ENCODE measurements around the gene NOTCH3.

The NOTCH3 gene

DNA sequence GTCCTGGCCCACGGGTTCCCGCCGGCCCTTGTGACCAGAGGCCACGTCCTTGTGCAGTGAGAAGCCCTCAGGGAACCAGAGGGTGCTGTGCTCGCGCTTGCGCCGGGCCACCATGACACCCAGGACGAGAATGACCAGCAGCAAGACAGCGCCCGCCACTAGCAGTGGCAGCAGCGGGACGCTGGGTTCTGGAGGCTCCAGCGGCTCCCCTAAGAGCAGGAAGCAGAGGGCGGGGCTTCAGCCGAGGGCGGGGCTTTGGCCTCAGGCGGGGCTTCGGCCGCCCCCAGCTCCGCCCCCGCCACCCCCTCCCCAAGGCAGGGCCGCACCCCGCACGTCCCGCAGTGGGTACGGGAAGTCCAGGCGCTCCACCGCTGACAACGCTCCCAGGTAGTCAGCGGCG lies 30.4 kb downstream of the NOTCH3 start:
- no peak for TF ChIP-seq TAF1 (IDR thresholded peaks at IDR 0.05; ENCODE audit: borderline replicate concordance, low read depth, low read length)
- TF ChIP-seq POLR2AphosphoS5 (IDR thresholded peaks at IDR 0.05; ENCODE audit: low read depth, low read length), result no peak
- no peak for TF ChIP-seq POLR2A (IDR thresholded peaks at IDR 0.05; ENCODE audit: low read depth, low read length)
- DNase-seq (ENCODE audit: insufficient read length), result no peak
- no peak for FAIRE-seq

DNA sequence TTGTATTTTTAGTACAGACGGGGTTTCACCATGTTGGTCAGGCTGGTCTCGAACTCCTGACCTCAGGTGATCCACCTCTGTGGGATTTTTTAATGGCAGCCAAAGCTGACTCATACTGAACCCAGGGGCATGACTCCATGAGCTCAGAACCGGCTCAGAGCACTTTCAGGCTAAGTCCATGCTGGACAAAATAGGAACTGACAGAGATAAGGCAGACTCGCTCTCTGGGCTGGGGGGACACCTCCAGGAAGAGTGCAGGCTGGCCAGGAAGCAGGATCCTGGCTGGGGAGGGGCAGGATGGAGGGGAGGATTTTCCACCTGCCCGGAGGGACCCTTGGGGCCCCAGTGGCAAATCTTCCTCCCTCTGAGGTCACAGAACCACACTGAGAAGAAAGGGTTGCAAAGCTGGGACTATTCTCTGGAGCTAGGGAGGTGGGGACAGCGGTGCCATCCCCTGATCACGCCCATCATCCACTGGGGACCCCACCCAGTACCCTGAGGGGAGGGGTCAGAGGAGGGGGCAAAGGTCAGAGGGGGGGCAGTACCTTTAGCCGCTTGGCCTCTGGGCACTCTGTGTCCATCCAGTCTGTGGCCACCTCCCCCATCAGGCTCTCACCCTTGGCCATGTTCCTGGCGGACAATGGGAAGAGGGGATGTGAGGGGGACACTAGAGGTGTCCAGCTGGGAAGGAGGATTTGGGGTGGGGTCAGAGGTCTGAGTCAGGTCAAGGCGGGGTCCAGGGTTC lies 31.1 kb downstream of the NOTCH3 start:
- no peak for DNase-seq (ENCODE audit: insufficient read length)

DNA sequence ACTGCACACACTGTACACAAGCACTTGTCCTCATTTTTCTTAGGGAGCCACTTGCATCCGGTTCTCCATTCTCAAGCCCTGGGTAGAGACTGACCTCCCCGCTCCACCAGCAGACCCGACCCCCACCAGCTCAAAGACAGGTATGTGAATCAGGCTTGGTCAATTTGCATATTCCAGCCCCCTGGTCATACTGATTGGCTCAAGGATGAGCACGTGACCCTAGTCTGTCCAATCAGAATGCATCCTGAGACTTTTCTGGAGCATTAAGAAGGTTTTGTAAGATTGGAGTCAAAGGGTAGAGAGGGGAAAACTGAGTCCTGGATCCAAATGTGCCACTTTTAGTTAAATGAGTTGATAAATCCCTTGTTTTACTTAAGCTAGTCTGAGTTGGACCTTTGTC lies 34.1 kb downstream of the NOTCH3 start:
- DNase-seq (ENCODE audit: insufficient read length), result no peak
- TF ChIP-seq POLR2A (IDR thresholded peaks at IDR 0.05; ENCODE audit: low read depth, low read length) (no peak), TAF1 (IDR thresholded peaks at IDR 0.05; ENCODE audit: borderline replicate concordance, low read depth, low read length) (no peak), POLR2AphosphoS5 (IDR thresholded peaks at IDR 0.05; ENCODE audit: low read depth, low read length) (no peak)
- no peak for FAIRE-seq

More for the DNA sequence above, 31.1 kb downstream of the NOTCH3 start:
- TF ChIP-seq POLR2A (IDR thresholded peaks at IDR 0.05; ENCODE audit: low read depth, low read length), result no peak
- no peak for TF ChIP-seq POLR2AphosphoS5 (IDR thresholded peaks at IDR 0.05; ENCODE audit: low read depth, low read length)
- no peak for FAIRE-seq

DNA sequence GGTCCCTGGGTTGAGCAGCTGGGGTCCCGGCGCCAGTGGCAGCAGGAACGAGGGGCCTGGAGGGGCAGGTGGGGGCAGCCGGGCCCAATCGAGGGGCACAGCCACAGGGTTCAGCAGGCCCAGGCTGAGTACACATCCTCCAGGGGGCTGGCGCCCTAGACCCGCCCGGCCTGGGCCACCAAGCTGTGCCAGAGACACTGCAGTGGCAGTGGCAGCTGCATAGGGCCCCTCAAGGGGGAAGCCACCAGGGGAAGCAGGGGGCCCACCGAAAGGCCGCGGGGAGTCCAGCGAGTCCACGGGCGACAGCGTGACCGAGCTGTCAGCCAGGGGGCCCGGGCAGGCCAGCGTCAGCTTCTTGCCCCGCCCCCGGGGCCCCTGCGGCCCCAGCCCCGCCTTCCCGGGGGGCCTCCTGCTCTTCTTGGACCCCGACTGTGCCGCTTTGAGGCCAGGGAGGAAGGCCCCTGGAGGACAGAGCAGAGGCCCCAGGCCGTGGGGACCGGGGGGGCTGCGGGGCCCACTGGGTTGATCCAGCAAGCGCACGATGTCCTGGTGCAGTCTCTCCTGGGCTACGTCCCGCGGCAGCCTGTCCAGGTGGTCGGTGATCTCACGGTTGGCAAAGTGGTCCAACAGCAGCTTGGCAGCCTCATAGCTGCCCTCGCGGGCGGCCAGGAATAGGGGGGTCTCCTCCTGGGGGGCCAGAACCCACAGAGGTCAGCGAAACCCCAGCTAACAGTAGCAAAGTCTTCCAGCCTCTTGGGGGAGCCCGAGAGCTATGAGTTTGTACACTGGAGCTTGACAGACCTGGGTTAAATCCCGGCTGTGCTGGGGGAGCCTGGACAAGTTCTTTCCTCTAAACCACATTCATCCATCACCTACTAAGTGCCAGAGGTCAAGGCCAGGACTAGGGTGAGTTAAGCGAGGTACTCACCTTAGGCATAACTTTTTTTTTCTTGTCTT lies 39.5 kb downstream of the NOTCH3 start:
- FAIRE-seq, result no peak
- no peak for DNase-seq (ENCODE audit: insufficient read length)
- TF ChIP-seq POLR2A (IDR thresholded peaks at IDR 0.05; ENCODE audit: low read depth, low read length) (no peak), POLR2AphosphoS5 (IDR thresholded peaks at IDR 0.05; ENCODE audit: low read depth, low read length) (no peak), TAF1 (IDR thresholded peaks at IDR 0.05; ENCODE audit: borderline replicate concordance, low read depth, low read length) (no peak)

DNA sequence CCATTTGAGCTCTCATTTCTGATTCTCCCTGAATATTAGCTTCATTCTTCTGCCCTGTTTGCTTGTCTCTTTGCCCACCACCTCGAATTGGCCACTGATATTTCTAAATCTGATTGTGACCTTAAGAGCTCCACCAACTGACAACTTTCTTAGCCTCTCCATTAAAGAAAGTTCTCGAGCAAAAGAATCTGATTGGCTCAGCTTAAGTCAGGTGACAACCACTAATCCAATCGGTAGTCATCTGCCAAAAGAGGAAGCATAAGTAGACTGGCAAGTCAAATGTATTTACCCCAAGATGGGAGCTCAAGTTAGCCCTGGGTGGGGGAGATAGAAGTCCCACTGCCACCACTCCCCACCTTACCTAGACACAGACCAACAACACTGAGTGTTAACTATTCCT lies 41.5 kb downstream of the NOTCH3 start:
- no peak for TF ChIP-seq POLR2A (IDR thresholded peaks at IDR 0.05; ENCODE audit: low read depth, low read length)
- no peak for TF ChIP-seq POLR2AphosphoS5 (IDR thresholded peaks at IDR 0.05; ENCODE audit: low read depth, low read length)
- TF ChIP-seq TAF1 (IDR thresholded peaks at IDR 0.05; ENCODE audit: borderline replicate concordance, low read depth, low read length), result no peak
- FAIRE-seq, result no peak

DNA sequence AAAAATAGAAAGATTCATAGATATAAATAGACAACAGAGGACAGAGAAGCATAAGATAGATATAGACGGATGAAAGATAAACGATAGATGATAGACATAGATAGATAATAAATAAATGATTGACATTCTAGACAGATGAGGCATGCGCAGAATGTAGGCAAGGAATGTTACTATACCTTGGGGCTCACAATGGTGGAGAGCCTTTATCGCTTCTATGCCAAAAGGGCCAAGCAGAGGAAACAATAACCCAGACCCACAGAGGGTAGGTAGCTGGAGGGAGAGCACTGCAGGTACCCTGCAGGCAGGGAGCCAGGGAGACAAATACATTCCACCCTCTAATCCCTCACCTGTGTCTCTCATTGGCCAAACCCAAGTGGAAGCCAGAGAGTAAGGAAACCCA lies 44.4 kb downstream of the NOTCH3 start:
- DNase-seq (ENCODE audit: insufficient read length) (no peak), FAIRE-seq (no peak)
- TF ChIP-seq POLR2A (IDR thresholded peaks at IDR 0.05; ENCODE audit: low read depth, low read length) (no peak), TAF1 (IDR thresholded peaks at IDR 0.05; ENCODE audit: borderline replicate concordance, low read depth, low read length) (no peak), POLR2AphosphoS5 (IDR thresholded peaks at IDR 0.05; ENCODE audit: low read depth, low read length) (no peak)

More for the DNA sequence above, 41.5 kb downstream of the NOTCH3 start:
- DNase-seq (ENCODE audit: insufficient read length), result no peak

DNA sequence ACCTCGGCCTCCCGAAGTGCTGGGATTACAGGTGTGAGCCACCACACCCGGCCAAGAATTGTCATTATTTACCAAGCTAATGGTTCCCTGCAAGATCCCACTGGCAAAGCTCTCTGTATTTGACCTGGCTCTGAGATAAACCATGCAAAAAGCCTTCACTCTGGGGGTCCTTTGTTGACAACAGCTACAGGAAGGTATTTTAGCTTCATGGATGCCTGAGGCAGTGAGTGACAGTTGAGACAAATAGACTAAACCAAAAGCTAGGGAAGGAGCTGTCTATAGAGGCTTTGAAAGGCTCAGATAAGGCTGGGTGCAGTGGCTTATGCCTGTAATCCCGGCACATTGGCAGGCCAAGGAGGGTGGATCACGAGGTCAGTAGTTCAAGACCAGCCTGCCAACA lies 45.5 kb downstream of the NOTCH3 start:
- TF ChIP-seq POLR2A (IDR thresholded peaks at IDR 0.05; ENCODE audit: low read depth, low read length) (no peak), TAF1 (IDR thresholded peaks at IDR 0.05; ENCODE audit: borderline replicate concordance, low read depth, low read length) (no peak)
- no peak for DNase-seq (ENCODE audit: insufficient read length)
- FAIRE-seq, result no peak

DNA sequence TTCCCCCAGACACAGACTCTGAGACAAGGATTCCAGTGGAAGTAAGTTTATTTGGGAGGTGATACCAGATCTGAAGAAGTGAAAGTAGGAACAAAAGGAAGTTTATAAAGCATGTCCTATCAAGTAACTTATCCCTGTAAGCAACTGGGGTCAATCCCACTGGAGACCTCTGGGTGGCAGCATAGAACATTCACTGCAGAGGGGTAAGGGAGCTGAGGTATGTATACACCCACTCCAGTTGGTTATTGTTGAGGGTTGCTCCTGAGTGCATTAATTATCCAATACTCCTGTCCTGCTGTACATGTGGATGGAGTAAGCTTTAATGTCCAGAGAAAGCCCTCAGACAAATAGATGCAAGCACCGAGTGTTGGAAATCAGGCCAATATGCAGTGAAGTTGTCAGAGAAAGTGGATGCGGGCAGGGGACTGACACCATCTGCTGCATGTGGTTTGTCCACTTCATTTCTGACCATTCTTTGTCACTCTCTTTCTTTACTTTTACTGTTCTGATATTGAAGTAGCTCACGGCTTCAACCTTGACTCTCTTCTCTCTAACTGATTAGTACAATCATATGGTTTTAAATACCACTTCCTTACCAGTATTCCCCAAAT lies 46.7 kb downstream of the NOTCH3 start:
- no peak for DNase-seq (ENCODE audit: insufficient read length)
- no peak for FAIRE-seq
- TF ChIP-seq TAF1 (IDR thresholded peaks at IDR 0.05; ENCODE audit: borderline replicate concordance, low read depth, low read length) (no peak), POLR2A (IDR thresholded peaks at IDR 0.05; ENCODE audit: low read depth, low read length) (no peak), POLR2AphosphoS5 (IDR thresholded peaks at IDR 0.05; ENCODE audit: low read depth, low read length) (no peak)

DNA sequence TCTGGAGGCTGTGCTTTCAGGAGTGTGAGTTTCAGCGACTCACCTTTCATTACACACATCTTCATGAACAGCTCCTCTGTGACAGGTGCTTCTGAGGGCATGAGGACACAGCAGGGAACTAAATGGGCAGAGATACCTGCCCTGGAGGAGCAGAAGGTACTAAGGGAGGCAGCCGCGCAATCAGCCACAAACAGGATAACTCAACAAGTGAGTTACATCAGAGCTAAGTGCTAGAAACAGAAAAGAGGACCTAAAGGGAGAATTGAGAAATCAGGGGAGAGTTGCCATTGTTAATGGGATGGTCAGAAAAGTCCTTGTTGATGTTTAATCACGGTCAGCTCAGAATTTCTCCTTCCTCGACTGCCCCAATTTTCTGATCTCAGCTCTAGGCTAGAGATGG lies 51.1 kb downstream of the NOTCH3 start:
- TF ChIP-seq TAF1 (IDR thresholded peaks at IDR 0.05; ENCODE audit: borderline replicate concordance, low read depth, low read length), result no peak
- no peak for TF ChIP-seq POLR2AphosphoS5 (IDR thresholded peaks at IDR 0.05; ENCODE audit: low read depth, low read length)
- no peak for TF ChIP-seq POLR2A (IDR thresholded peaks at IDR 0.05; ENCODE audit: low read depth, low read length)
- no peak for FAIRE-seq
- no peak for DNase-seq (ENCODE audit: insufficient read length)

DNA sequence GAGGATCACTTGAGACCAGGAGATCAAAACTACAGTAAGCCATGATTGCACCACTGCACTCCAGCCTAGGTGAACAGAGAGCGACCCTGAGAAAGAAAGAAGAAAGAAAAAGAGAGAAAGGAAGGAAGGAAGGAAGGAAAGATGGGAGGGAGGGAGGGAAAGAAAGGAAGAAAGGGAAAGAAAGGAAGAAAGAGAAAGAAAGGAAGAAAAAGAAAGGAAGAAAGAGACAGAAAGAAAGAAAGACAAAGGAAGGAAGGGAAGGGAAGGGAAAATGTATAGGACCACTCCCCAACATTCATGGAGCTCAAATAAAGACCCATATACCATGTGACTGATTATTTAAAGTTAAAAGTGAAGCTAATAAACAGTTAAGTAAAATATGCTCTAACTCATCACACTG lies 53.7 kb downstream of the NOTCH3 start:
- FAIRE-seq (no peak), DNase-seq (ENCODE audit: insufficient read length) (no peak)
- TF ChIP-seq POLR2A (IDR thresholded peaks at IDR 0.05; ENCODE audit: low read depth, low read length) (no peak), POLR2AphosphoS5 (IDR thresholded peaks at IDR 0.05; ENCODE audit: low read depth, low read length) (no peak), TAF1 (IDR thresholded peaks at IDR 0.05; ENCODE audit: borderline replicate concordance, low read depth, low read length) (no peak)

DNA sequence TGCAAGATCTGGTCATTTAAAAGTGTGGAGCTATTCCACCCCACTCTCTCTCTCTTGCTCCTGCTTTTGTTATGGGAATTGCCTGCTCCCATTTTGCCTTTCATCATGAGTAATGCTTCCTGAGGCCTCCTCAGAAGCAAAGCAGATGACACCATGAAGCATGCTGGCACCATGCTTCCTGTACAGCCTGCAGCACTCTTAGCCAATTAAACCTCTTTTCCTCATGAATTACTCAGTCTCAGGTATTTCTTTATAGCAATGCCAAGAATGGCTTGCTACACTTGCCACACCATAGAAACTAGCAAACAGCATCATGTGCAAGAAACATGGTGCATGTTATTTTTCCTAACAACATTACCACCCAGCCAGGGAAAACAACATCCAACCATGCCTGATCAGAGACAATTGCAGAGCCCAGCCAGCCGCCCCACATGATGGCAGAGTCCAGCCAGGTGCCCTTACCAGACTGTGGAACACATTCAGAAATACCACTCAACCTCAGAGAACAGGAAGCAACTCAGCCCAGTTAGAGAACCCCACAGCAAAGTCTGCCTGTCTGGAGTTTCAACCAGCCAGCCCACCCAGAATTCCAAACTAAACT lies 56.6 kb downstream of the NOTCH3 start:
- DNase-seq (ENCODE audit: insufficient read length), result no peak
- TF ChIP-seq TAF1 (IDR thresholded peaks at IDR 0.05; ENCODE audit: borderline replicate concordance, low read depth, low read length) (no peak), POLR2AphosphoS5 (IDR thresholded peaks at IDR 0.05; ENCODE audit: low read depth, low read length) (no peak), POLR2A (IDR thresholded peaks at IDR 0.05; ENCODE audit: low read depth, low read length) (no peak)
- FAIRE-seq, result no peak
